Frontal cortex (tissue), 4 donors: ENCODE results near the gene FOXL3. TPM values are rescaled to one million over a fixed set of nuclear protein-coding genes. Genes with fewer than 3 reads are reported as not detected.

Experiments
- DNase-seq, 2 donors: peaks; one replicate each; pipeline ENCODE4 v3.0.0; 2012; ENCODE audit warnings: low spot score in 2 of 2
- FAIRE-seq: peaks from 2 replicates; lab custom pipeline; 2012; peaks lifted over from hg19 to GRCh38; lab: Jason Lieb, UNC
- total RNA-seq: library from RNA; depleted of rRNA; stranded (reverse); fragments of >200 nt; gene quantifications from one replicate; pipeline ENCODE4 v1.2.3, GENCODE V29; 2014
- donor health status: control.
- donor health status: control.
- donor health status: control.

The FOXL3 gene
- total RNA-seq, 1 donor from 2014 or later: not detected

DNA sequence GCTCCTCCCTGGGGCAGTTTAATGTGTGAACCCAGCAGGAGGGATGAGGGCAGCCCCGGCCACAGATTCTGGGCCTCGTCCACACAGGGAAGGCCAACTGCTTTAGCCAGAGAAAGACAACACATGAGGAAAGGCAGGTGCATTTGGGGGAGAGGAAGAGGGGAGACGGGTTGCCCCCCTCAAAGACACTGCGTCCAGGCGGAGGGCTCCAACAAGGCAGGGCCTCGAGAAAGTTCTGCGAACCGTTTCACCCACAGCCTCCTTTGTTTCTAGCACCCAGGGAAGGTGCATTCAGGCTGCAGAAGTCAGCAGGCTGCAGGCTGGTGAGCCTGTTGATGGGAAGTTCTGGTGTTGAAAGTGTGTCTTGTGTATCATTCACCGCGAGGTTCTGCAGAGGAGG is 10.1 kb downstream of the FOXL3 start:
- no peak for DNase-seq
- FAIRE-seq: no peak

- FAIRE-seq (no peak), DNase-seq (no peak)
These were observed 10.7 kb downstream of the FOXL3 start for GRCh38 chr7:300546-301290.

GRCh38 chr7:301291-302053 is 11.5 kb downstream of the FOXL3 start:
- DNase-seq: no peak
- FAIRE-seq: no peak

DNA sequence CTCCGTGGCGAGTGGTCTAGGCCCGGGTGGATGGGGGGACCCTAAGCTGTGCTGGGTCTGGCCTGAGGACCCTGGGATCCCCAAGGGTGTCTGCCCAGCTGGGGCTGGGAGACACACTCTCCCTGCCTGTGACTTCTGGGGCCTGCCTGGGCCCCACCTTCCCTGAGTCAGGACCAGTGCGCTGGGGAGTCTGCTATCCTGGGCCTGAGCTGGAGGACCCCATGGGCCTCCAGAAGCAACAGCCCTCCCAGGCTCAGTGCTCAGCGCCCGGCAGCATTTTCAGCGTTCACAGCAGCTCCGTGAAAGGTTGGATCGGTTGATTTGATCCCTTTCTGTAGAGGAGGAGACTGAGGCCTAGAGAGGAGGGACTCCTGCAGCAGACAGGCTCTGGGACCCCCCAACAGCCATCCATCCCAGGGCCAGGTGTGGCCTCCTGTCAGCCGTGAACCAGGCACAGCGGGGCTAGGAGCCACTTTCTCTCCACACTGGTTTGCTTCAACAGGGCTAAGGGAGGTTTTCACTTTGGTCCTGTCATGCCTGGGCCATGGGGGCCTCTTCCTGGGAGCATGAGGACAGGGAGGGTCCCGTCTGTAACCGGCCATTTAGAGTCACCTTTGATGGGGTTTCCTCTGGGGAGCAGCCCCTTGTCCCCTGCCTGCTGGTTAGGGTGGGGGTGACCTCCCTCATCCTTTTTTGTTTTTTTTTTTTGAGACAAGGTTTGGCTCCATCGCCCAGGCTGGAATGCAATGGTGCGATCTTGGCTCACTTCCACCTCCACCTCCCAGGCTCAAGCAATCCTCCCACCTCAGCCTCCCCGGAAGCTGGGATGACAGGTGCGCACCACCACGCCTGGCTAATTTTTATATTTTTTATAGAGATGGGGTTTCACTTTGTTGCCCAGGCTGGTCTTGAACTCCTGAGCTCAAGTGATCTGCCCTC is 12.4 kb downstream of the FOXL3 start:
- FAIRE-seq: no peak
- no peak for DNase-seq

GRCh38 chr7:303425-303824 is 13.5 kb downstream of the FOXL3 start:
- DNase-seq: no peak

GRCh38 chr7:303884-304573 is 14.1 kb downstream of the FOXL3 start:
- DNase-seq: no peak
- FAIRE-seq: no peak

More at GRCh38 chr7:303425-303824, 13.5 kb downstream of the FOXL3 start:
- FAIRE-seq: no peak

DNA sequence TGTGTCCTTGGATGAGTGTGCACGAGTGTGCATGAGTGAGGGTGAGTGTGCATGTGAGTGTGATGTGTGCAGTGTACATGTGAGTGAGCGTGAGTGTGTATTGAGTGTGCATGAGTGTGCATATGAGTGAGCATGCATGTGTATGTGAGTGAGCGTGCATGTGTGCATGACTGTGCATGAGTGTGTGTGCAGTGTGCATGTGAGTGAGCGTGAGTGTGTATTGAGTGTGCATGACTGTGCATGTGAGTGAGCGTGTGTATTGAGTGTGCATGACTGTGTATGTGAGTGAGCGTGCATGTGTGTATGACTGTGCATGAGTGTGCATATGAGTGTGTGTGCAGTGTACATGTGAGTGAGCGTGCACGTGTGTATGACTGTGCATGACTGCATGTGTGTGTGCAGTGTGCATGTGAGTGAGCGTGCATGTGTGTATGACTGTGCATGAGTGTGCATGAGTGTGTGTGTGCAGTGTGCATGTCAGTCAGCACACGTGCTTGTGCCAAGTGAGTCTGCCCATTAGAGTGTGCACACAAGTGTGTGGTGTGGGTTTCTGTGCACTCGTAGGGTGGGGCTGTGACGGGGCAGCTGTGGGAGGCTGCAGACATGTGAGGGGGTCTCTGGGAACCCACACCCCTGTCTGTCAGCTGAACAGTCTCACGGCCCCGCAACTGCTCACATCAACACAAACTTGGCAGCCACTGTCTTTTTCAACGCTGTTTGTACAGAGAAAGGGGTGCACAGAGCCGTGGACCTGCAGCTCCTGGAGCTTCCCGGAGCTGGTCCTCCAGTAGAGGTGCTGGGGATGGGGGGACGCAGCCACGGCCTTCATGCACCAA is 14.8 kb downstream of the FOXL3 start:
- DNase-seq: no peak
- FAIRE-seq: no peak

DNA sequence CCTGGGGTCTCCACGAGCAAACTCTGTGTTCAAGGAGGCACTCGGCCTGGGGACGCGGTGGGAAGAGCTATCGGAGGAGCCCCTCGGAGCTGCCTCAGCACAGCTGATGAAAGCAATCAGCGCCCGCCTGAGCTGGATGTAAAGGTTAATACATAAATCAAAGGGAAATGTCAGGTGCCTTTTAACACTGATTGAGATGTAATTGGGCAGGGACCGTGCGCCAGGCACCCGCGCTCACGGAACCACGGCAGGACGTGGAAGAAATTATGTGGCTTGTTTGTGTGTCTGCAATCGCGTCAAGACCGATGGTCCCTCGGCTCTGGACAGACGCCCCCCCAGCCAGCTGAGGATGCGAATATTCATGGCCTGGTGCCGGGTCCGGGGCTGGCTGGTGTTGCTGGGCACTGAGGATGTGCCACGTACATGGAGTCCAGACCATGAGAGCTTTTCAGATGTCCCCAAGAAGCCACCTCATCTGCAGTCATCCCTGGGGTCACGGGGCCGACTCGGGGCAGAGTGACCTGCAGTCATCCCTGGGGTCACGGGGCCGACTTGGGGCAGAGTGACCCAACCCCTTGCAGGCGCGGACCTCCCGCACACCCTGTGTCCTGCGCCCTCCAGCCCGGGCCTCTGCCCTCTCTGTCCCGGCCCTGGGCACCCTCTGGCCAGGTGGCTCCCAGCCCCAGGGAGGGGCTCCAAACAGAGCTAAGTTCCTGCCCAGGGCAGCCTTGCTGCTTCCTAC is 15.6 kb downstream of the FOXL3 start:
- DNase-seq (no peak), FAIRE-seq (no peak)

DNA sequence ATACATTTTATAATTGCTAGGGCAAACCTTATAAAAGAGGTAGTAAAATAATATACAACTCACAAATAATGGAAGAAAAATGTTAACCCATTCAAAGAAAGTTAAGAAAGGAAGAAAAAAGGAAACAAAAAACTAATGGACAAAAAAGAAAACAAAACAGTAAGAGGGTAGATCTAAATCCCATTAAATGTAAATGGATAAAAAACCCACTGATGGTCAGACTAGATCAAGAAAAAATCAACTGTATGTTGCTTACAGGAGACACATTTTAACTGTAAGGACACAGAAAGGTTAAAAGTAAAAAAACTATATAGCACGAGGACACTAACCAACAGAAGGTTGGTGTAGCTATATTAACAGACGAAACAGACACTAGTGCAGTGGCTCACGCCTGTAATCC is 18.0 kb downstream of the FOXL3 start:
- no peak for DNase-seq
- no peak for FAIRE-seq

GRCh38 chr7:309586-310228 is 19.7 kb downstream of the FOXL3 start:
- DNase-seq (no peak), FAIRE-seq (no peak)

- DNase-seq (no peak), FAIRE-seq (no peak)
These were observed 21.2 kb downstream of the FOXL3 start for GRCh38 chr7:311131-311680.

DNA sequence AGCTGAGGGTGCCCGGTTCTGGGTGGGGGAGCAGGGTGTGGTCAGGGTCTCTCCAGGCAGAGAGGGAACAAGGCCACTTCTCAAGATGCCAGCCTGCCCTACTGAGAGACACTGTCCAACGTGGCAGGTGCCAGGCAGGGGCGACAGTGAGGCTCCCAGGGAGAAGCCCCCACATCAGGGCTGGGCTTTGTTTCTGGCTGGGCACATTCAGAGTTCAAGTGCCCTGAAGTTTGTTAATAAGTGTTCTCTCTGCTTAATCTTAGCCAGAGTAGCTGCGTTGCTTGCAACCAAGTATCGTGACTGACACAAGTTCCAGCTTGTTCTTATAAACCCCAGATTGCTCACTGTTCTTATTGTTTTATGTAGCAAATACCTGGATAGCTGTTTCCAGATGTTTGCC is 21.8 kb downstream of the FOXL3 start:
- DNase-seq (no peak), FAIRE-seq (no peak)

DNA sequence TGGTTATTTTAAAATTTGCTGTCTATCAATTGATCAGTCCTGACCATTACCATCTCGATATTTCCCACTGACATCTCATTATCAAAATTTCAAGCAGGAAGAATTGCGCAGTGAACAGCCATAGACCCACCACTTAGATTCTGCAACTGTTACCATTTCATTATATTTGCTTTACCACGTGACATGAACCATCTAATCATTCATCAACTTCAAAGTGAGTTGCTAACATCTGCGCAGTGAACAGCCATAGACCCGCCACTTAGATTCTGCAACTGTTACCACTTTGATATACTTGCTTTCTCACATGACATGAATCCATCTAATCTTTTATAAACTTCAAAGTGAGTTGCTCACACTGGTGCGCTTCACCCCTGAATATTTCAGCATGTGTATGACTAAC is 22.5 kb downstream of the FOXL3 start:
- no peak for DNase-seq
- no peak for FAIRE-seq

DNA sequence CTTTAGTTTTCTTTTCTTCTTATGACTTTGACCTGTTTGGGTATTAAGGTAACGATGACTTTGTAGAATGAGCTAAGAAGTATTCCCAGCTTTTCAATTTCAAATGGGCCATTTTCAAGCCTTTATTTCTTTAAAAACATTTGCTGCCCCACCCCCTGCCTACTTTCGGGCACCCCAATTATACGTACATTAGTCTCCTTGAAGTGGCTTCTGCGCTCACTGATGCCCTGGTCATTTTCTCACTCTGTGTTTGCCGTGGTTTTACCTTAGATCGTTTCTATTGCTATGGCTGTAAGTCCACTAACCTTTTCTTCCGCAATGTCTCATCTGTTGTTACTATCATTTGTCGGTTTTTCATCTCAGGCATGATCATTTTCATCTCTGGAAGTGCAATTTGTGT is 24.9 kb downstream of the FOXL3 start:
- DNase-seq (no peak), FAIRE-seq (no peak)

- DNase-seq (no peak), FAIRE-seq (no peak)
These were observed 25.7 kb downstream of the FOXL3 start for GRCh38 chr7:315516-316265.

DNA sequence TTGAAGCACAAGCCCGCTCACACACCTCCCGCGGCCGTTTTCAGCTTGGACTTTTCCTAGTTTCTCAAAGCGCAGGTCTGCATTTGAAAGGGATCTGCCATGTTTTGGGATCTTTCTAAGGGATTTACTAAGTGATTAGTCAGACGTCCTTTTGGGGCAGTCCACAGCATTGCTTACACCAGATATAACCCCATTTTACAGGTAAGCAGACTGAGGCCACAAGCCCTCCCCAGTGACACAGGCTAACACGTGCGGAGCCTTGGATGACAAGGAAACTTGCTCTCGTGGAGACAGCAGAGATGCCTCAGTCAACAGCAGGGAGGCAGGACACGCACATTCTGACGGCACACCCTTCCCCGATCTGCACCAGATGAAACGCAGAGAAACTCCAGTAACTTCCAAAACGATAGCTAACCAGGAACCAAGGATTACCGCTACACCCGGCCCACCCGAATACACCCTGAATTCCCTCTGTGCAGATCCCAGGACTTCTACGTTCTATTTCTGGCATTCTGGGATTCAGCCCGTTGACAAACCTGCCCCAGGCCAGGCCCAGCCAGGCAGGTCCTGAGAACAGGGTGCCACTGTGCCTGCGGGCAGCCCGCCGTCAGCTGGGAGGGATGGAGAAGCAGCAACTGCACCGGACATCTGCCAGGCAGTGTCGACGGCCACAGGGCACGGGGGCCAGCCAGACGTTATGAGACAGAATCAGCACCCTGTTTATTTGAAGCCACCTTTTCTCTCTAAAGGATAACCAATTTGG is 27.9 kb downstream of the FOXL3 start:
- FAIRE-seq (no peak), DNase-seq (no peak)
